Cardiac muscle cell (in vitro differentiated cells and primary cell): ENCODE results near the gene CLDN4. TPM values are rescaled to one million over a fixed set of nuclear protein-coding genes. Genes with fewer than 3 reads are reported as not detected.
A peak's percentile ranks its signal among the peaks of the same experiment; 100 is the strongest.

Experiments used
- DNase-seq, 2 donors: peaks; one replicate each; pipeline versions ENCODE4 v3.0.0 to v3.0.0-alpha.2; 2010 to 2017; ENCODE audit warnings: low read depth in 1 of 2, low spot score in 1 of 2
- H3K27ac ChIP-seq: fragments of 200-600 bp; sonication (generic); 2 replicates; pipeline ENCODE4 v1.5.1; 2016
- H3K27me3 ChIP-seq: fragments of 200-600 bp; sonication (generic); 2 replicates; pipeline ENCODE4 v1.6.0; 2016; ENCODE audit warnings: control low read depth
- H3K36me3 ChIP-seq: fragments of 200-600 bp; sonication (generic); 2 replicates; pipeline ENCODE4 v1.5.1; 2016; ENCODE audit warnings: control low read depth
- H3K4me1 ChIP-seq: fragments of 200-600 bp; sonication (generic); 2 replicates; pipeline ENCODE4 v1.8.1; 2017; ENCODE audit warnings: low read depth, mild to moderate bottlenecking, mixed run types
- H3K4me3 ChIP-seq: fragments of 200-600 bp; sonication (generic); 2 replicates; pipeline ENCODE4 v1.5.1; 2016; ENCODE audit warnings: mild to moderate bottlenecking
- H3K9me3 ChIP-seq: fragments of 200-600 bp; sonication (generic); 2 replicates; pipeline ENCODE4 v1.5.1; 2017; ENCODE audit warnings: low read depth, mild to moderate bottlenecking, control low read depth
- CTCF ChIP-seq: IDR thresholded peaks from 2 replicates; pipeline ENCODE4 v1.5.1; 2012; ENCODE audit warnings: low read depth, mild to moderate bottlenecking, low read length
- polyA plus RNA-seq: library from polyadenylated mRNA; unstranded; fragments of >200 nt; fragmentation: Nextera tagmentation; extraction: Ambion mirVana; gene quantifications from 2 replicates; pipeline ENCODE4 v1.2.1, GENCODE V29; 2016
- total RNA-seq: library from RNA; depleted of rRNA; stranded (reverse); fragments of >200 nt; gene quantifications from 2 replicates; pipeline ENCODE4 v1.2.3, GENCODE V29; 2016

CLDN4 gene
- total and polyA plus RNA-seq, 2 experiments from 2014 or later = 0.48 to 1.9 TPM

- H3K27me3 ChIP-seq = peaks cover 13% of the 10 kb centered on the region
- no peaks in the 10 kb centered on the region for H3K36me3 ChIP-seq
- H3K9me3 ChIP-seq = no peaks in the 10 kb centered on the region
- no peak for TF ChIP-seq CTCF
- H3K4me1 ChIP-seq = no peaks in the 10 kb centered on the region
- no peak overlapping the region for H3K4me3 ChIP-seq
- no peak overlapping the region for H3K27ac ChIP-seq
- no peak for DNase-seq
Measured at GRCh38 chr7:73861305-73861704, 30.5 kb downstream of the CLDN4 start.

GRCh38 chr7:73864981-73865711 is 34.4 kb downstream of the CLDN4 start:
- Histone ChIP-seq H3K27ac (no peak overlapping the region), H3K27me3 (no peaks in the 10 kb centered on the region), H3K4me3 (no peak overlapping the region), H3K4me1 (peaks cover 9% of the 10 kb centered on the region), H3K36me3 (no peaks in the 10 kb centered on the region), H3K9me3 (no peaks in the 10 kb centered on the region)
- no peak for DNase-seq
- TF ChIP-seq CTCF = no peak

- Histone ChIP-seq H3K9me3 (no peaks in the 10 kb centered on the region), H3K4me3 (no peak overlapping the region), H3K4me1 (peaks cover 12% of the 10 kb centered on the region), H3K27ac (no peak overlapping the region), H3K27me3 (no peaks in the 10 kb centered on the region), H3K36me3 (no peaks in the 10 kb centered on the region)
- TF ChIP-seq CTCF = peak; percentile 82
- peak; percentile 72 to 76 for DNase-seq
Measured at GRCh38 chr7:73865738-73866445, 35.1 kb downstream of the CLDN4 start.

GRCh38 chr7:73866446-73866767 is 35.6 kb downstream of the CLDN4 start:
- DNase-seq = no peak
- Histone ChIP-seq H3K4me3 (no peak overlapping the region), H3K4me1 (peaks cover 12% of the 10 kb centered on the region), H3K27me3 (no peaks in the 10 kb centered on the region), H3K27ac (no peak overlapping the region), H3K9me3 (no peaks in the 10 kb centered on the region), H3K36me3 (no peaks in the 10 kb centered on the region)
- no peak for TF ChIP-seq CTCF

- Histone ChIP-seq H3K27me3 (no peaks in the 10 kb centered on the region), H3K9me3 (no peaks in the 10 kb centered on the region), H3K4me3 (no peak overlapping the region), H3K36me3 (no peaks in the 10 kb centered on the region), H3K27ac (no peak overlapping the region), H3K4me1 (peaks cover 12% of the 10 kb centered on the region)
- no peak for TF ChIP-seq CTCF
- no peak for DNase-seq
Measured at GRCh38 chr7:73869011-73869798, 38.4 kb downstream of the CLDN4 start.
